ENCODE measurements around the gene BFSP2. TPM values are rescaled to one million over a fixed set of nuclear protein-coding genes. Genes with fewer than 3 reads are reported as not detected.
A peak's percentile ranks its signal among the peaks of the same experiment; 100 is the strongest.

BFSP2 gene
- total RNA-seq, 6 experiments from 2014 or later: not detected

DNA sequence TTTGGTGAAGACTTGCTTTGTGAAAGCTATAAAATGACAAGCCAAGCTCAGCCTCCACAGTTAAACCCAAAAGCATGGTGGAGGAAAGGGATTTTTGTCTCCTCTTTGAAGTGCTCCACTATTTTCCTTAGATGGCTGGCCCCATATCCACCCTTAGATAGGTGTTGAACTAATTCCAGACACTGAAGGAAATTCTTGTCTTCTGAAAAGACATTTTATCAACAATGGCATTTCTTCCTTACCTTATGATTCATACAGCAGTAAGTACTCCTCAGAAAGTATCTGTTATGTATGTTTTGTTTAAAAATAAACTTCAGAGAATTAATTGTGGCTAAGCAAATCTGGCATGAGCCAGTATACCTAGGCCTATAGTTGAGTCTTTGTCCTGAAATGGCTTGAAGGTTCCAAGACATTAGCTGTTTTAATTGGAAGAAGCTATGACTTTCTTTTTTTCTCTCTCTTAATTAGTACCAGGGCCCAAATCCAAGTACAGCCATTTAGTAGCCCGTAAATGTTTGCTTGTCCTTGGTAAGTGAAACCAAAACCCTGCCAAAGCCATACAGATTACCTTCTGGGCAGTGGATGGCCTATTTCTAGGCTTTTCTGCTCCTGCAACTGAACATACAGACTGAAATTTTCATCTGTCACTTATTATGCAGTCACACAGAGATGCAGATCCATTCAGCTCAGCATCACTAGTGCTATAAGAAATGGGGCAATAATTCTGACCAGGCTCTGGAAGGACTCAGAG, 5.1 kb upstream of the BFSP2 start:
- 78% methylated on average over 1 of the region's 1 CpG for WGBS (ENCODE audit: insufficient coverage, low coverage, low lambda C conversion rate, missing lambda C conversion rate)
- Histone ChIP-seq H3K9me3 (no peaks in the 10 kb centered on the region), H3K36me3 (no peaks in the 10 kb centered on the region), H3K27ac (no peak overlapping the region), H3K4me3 (no peak overlapping the region), H3K27me3 (no peaks in the 10 kb centered on the region), H3K4me1 (no peaks in the 10 kb centered on the region)
- TF ChIP-seq, protein P1, sequence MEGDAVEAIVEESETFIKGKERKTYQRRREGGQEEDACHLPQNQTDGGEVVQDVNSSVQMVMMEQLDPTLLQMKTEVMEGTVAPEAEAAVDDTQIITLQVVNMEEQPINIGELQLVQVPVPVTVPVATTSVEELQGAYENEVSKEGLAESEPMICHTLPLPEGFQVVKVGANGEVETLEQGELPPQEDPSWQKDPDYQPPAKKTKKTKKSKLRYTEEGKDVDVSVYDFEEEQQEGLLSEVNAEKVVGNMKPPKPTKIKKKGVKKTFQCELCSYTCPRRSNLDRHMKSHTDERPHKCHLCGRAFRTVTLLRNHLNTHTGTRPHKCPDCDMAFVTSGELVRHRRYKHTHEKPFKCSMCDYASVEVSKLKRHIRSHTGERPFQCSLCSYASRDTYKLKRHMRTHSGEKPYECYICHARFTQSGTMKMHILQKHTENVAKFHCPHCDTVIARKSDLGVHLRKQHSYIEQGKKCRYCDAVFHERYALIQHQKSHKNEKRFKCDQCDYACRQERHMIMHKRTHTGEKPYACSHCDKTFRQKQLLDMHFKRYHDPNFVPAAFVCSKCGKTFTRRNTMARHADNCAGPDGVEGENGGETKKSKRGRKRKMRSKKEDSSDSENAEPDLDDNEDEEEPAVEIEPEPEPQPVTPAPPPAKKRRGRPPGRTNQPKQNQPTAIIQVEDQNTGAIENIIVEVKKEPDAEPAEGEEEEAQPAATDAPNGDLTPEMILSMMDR (IDR thresholded peaks at IDR 0.05): no peak
- no peak for TF ChIP-seq POLR2A (IDR thresholded peaks at IDR 0.05)
- ATAC-seq: peak in 2 of 4 donors; percentile 18 to 50
- DNase-seq: no peak
- intact Hi-C loops (cut with DNase I): no loop called here

DNA sequence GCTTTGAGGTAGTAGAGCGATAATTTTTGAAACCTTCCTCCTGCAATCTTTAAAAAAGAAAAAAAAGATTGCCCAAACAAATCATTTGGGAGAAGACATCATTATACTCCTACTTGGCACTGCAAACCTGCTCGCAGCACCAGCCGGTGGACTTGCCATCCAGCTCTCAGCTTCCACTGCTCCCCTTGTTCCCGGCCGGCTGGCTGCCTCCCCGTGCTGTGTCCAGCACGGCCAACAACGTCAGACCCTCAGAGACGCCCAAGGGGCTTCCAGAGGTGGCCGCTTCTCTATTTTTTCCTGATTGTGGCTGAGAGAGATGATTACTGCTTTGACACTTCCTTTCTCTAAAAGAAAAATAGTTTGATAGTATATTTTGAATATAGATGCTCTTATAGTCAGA, 3.0 kb upstream of the BFSP2 start:
- Histone ChIP-seq H3K27ac (no peak overlapping the region), H3K4me1 (no peaks in the 10 kb centered on the region), H3K36me3 (no peaks in the 10 kb centered on the region), H3K4me3 (no peak overlapping the region), H3K9me3 (no peaks in the 10 kb centered on the region), H3K27me3 (no peaks in the 10 kb centered on the region)
- TF ChIP-seq, protein P1 (IDR thresholded peaks at IDR 0.05): no peak
- no peak for TF ChIP-seq POLR2A (IDR thresholded peaks at IDR 0.05)
- intact Hi-C loops (cut with DNase I): no loop called here
- DNase-seq (no peak), ATAC-seq (no peak)
- WGBS (ENCODE audit: insufficient coverage, low coverage, low lambda C conversion rate, missing lambda C conversion rate): 73% methylated on average over 9 of the region's 10 CpGs

DNA sequence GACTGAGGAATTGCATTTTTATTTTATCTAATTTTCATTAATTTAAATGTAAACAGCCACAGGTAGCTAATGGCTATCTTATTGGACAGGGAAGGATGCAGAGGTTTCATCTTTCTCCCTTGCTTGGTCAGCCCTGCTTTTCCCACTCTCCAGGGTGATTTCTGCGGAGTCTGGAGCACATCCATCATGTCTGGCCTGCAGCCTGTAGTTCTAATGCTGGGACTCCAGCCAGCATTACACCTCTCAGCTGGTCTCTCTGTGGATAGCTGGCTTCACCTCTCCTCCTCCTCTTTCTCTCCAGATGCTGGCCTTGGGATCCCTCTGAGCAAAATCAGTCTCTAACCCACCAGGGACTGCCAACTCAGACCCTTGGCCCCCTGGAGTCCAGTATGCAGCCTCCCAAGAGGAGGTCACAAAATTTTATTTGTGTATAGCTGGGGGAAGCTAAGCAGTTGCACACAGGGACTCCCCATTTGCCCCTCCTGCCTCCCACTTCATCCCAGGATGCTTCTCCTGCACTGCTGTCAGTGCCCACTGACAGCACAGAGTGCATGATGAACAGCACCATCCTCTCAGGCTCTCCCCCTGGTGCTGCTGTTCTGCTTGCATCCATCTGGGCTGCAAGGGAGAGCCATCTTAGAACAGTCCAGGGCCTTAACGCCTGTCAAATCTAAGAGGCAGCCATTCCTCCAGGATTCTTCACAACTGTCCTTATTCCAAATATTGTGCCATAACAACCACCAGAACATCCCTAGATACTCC, 1.7 kb downstream of the BFSP2 start:
- Histone ChIP-seq H3K4me1 (no peaks in the 10 kb centered on the region), H3K4me3 (no peak overlapping the region), H3K27me3 (no peaks in the 10 kb centered on the region), H3K27ac (no peak overlapping the region), H3K36me3 (no peaks in the 10 kb centered on the region), H3K9me3 (no peaks in the 10 kb centered on the region)
- intact Hi-C loops (cut with DNase I): no loop called here
- WGBS (ENCODE audit: insufficient coverage, low coverage, low lambda C conversion rate, missing lambda C conversion rate): 25% methylated on average over 1 of the region's 2 CpGs
- peak in 1 of 4 donors; percentile 60 for ATAC-seq
- DNase-seq: no peak
- TF ChIP-seq POLR2A (IDR thresholded peaks at IDR 0.05): no peak
- TF ChIP-seq, protein P1 (IDR thresholded peaks at IDR 0.05): no peak

DNA sequence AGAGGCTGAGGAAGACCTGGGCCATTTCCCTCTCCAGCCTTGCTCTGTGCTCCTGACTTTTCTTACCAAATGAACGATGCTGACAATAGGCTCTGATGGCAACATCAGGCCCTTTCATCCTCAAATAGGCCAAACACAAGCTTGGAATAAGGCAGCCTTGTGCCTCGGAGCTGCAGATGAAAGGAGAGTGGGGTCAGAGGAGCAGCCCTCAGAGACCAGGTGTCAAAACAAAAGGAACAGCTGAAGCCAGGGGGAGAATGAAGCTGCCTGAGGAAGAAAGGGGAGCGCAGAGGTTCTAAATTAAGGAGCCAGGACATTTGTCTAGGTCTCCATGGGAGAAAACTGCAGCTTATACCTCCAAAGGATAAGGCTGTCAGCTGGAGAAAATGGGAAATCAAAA, 5.1 kb downstream of the BFSP2 start:
- H3K4me1 ChIP-seq: no peaks in the 10 kb centered on the region
- WGBS (ENCODE audit: insufficient coverage, low coverage, low lambda C conversion rate, missing lambda C conversion rate): 67% methylated on average over 2 of the region's 3 CpGs
- intact Hi-C loops (cut with DNase I): no loop called here
- H3K27me3 ChIP-seq: no peaks in the 10 kb centered on the region
- TF ChIP-seq, protein P1 (IDR thresholded peaks at IDR 0.05): no peak
- no peak for TF ChIP-seq POLR2A (IDR thresholded peaks at IDR 0.05)
- no peak overlapping the region for H3K4me3 ChIP-seq
- no peaks in the 10 kb centered on the region for H3K36me3 ChIP-seq
- no peak overlapping the region for H3K27ac ChIP-seq
- no peak for ATAC-seq
- H3K9me3 ChIP-seq: no peaks in the 10 kb centered on the region
- no peak for DNase-seq
